H1 (cell line): Measurements from ENCODE around the gene SLC39A9.

ENCODE experiments used
- BRCA1 ChIP-seq: IDR thresholded peaks from 2 replicates; pipeline ENCODE4 v1.6.1; 2012; ENCODE audit warnings: low read depth, low read length, improper control_type of control experiment
- CREB1 ChIP-seq: IDR thresholded peaks from 2 replicates; pipeline ENCODE4 v1.6.1; 2012; ENCODE audit warnings: inconsistent platforms
- KDM1A ChIP-seq: fragments of 200-600, 300-600 bp; sonication (generic); IDR thresholded peaks from 2 replicates; pipeline ENCODE4 v1.7.1; 2016; ENCODE audit warnings: mild to moderate bottlenecking, low read length, borderline replicate concordance
- POLR2A ChIP-seq, 2 experiments: IDR thresholded peaks; 1 replicate in 1 of 2; 2 replicates in 1 of 2; pipeline ENCODE4 v1.6.1; 2011; ENCODE audit warnings: low read depth in 2 of 2, low read length in 2 of 2, mild to moderate bottlenecking in 2 of 2; ENCODE audit errors: control extremely low read depth in 1 of 2
- POLR2AphosphoS5 ChIP-seq: IDR thresholded peaks from 2 replicates; pipeline ENCODE4 v1.6.1; 2011; ENCODE audit warnings: low read depth, low read length
- SP2 ChIP-seq: IDR thresholded peaks from 2 replicates; pipeline ENCODE4 v1.6.1; 2012; ENCODE audit warnings: mild to moderate bottlenecking, low read length, inconsistent platforms
- TAF1 ChIP-seq: IDR thresholded peaks from 2 replicates; pipeline ENCODE4 v1.6.1; 2011; ENCODE audit warnings: mild to moderate bottlenecking, low read depth, low read length
- TBP ChIP-seq: IDR thresholded peaks from 2 replicates; pipeline ENCODE4 v1.6.1; 2011; ENCODE audit warnings: low read depth, low read length, improper control_type of control experiment
- YY1 ChIP-seq: IDR thresholded peaks from 2 replicates; pipeline ENCODE4 v1.6.1; 2011; ENCODE audit warnings: low read depth, mild to moderate bottlenecking, low read length
- TF ChIP-seq, protein P1 (sequence below), 3 experiments: IDR thresholded peaks; 1 replicate in 2 of 3; 2 replicates in 1 of 3; pipeline versions ENCODE4 v1.5.1 to v1.6.1; 2011; ENCODE audit warnings: low read length in 3 of 3, mild to moderate bottlenecking in 3 of 3, inconsistent platforms in 2 of 3, low read depth in 1 of 3, moderate library complexity in 1 of 3; ENCODE audit not compliant: insufficient read depth in 1 of 3; ENCODE audit errors: control extremely low read depth in 1 of 3

DNA sequence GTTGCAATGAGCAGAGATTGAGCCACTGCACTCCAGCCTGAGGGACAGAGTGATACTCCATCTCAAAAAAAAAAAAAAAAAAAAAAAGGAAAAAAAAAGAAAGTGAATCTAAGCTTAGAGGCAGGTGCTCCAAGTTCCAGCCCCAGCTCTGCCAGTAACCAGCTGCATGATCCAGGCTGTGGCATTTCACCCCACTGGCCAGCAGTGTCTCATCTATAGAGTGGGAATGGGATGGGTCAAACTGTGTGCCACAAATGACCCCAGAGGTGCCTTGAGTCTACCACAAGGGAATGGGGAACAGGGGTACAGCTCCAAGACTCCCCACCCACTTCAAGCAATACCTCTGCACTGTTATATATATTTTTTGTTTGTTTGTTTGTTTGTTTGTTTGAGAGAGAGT, 91.0 kb downstream of the SLC39A9 start:
- TF ChIP-seq, protein P1, sequence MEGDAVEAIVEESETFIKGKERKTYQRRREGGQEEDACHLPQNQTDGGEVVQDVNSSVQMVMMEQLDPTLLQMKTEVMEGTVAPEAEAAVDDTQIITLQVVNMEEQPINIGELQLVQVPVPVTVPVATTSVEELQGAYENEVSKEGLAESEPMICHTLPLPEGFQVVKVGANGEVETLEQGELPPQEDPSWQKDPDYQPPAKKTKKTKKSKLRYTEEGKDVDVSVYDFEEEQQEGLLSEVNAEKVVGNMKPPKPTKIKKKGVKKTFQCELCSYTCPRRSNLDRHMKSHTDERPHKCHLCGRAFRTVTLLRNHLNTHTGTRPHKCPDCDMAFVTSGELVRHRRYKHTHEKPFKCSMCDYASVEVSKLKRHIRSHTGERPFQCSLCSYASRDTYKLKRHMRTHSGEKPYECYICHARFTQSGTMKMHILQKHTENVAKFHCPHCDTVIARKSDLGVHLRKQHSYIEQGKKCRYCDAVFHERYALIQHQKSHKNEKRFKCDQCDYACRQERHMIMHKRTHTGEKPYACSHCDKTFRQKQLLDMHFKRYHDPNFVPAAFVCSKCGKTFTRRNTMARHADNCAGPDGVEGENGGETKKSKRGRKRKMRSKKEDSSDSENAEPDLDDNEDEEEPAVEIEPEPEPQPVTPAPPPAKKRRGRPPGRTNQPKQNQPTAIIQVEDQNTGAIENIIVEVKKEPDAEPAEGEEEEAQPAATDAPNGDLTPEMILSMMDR (IDR thresholded peaks at IDR 0.05; ENCODE audit: control extremely low read depth in 1 of 3, insufficient read depth in 1 of 3, low read depth in 1 of 3, low read length in 3 of 3) = no peak
- TF ChIP-seq KDM1A = no peak
- no peak for TF ChIP-seq SP2
- no peak for TF ChIP-seq YY1
- TF ChIP-seq POLR2A (IDR thresholded peaks at IDR 0.05; ENCODE audit: control extremely low read depth in 1 of 2, low read depth in 2 of 2, low read length in 2 of 2) = no peak
- TF ChIP-seq POLR2AphosphoS5 = no peak
- no peak for TF ChIP-seq TAF1
- TF ChIP-seq CREB1 = no peak
- no peak for TF ChIP-seq TBP
- no peak for TF ChIP-seq BRCA1
